Fibroblast of lung (primary cell): ENCODE measurements around the gene HPSE2. TPM values are rescaled to one million over a fixed set of nuclear protein-coding genes. Genes with fewer than 3 reads are reported as not detected.

ENCODE experiments used
- DNase-seq, 2 donors: peaks; one replicate each; pipeline versions ENCODE4 v3.0.0 to v3.0.0-alpha.2; 2010; ENCODE audit warnings: low read depth in 2 of 2
- H2AFZ ChIP-seq: 2 replicates; pipeline ENCODE4 v1.5.1; 2012; ENCODE audit warnings: low read length, control low read depth, inconsistent platforms
- H3K27ac ChIP-seq: 2 replicates; pipeline ENCODE4 v1.5.1; 2011; ENCODE audit warnings: low read length, control low read depth; ENCODE audit not compliant: insufficient read depth
- H3K27me3 ChIP-seq: 2 replicates; pipeline ENCODE4 v1.5.1; 2011; ENCODE audit warnings: mild to moderate bottlenecking, low read length; ENCODE audit not compliant: control insufficient read depth, insufficient read depth
- H3K36me3 ChIP-seq: 2 replicates; pipeline ENCODE4 v1.5.1; 2011; ENCODE audit warnings: low read length; ENCODE audit not compliant: control insufficient read depth, insufficient read depth
- H3K4me1 ChIP-seq: 2 replicates; pipeline ENCODE4 v1.5.1; 2011; ENCODE audit warnings: low read length; ENCODE audit not compliant: control insufficient read depth, insufficient read depth; ENCODE audit errors: extremely low read depth
- H3K4me2 ChIP-seq: 2 replicates; pipeline ENCODE4 v1.5.1; 2011; ENCODE audit warnings: low read length, control low read depth; ENCODE audit not compliant: insufficient read depth; ENCODE audit errors: extremely low read depth
- H3K4me3 ChIP-seq, 4 experiments: fragments of 200-600 bp in 1 of 4; sonication (generic) in 1 of 4; replicated peaks in 1 of 4; 2 replicates each; pipeline ENCODE4 v1.5.1; 2011 to 2016; ENCODE audit warnings: low read length in 4 of 4, low read depth in 3 of 4, mild to moderate bottlenecking in 3 of 4, control low read depth in 2 of 4, inconsistent platforms in 1 of 4, mixed read lengths in 1 of 4; ENCODE audit not compliant: insufficient read depth in 1 of 4; ENCODE audit errors: control extremely low read depth in 1 of 4
- H3K79me2 ChIP-seq: 2 replicates; pipeline ENCODE4 v1.5.1; 2012; ENCODE audit warnings: mild to moderate bottlenecking, low read length, inconsistent platforms; ENCODE audit not compliant: control insufficient read depth, insufficient read depth
- H3K9ac ChIP-seq: 2 replicates; pipeline ENCODE4 v1.5.1; 2011; ENCODE audit warnings: mild to moderate bottlenecking, low read length, control low read depth; ENCODE audit not compliant: insufficient read depth
- H3K9me3 ChIP-seq: 2 replicates; pipeline ENCODE4 v1.5.1; 2012; ENCODE audit warnings: low read depth, low read length; ENCODE audit not compliant: control insufficient read depth, insufficient read depth
- H4K20me1 ChIP-seq: 2 replicates; pipeline ENCODE4 v1.5.1; 2011; ENCODE audit warnings: low read length; ENCODE audit not compliant: control insufficient read depth, insufficient read depth; ENCODE audit errors: extremely low read depth
- CTCF ChIP-seq, 2 donors: IDR thresholded peaks in 1 of 2; conservative IDR thresholded peaks in 1 of 2; 1 replicate in 1 of 2; 2 replicates in 1 of 2; pipeline ENCODE4 v1.5.1; 2011 to 2012; ENCODE audit warnings: low read length in 2 of 2, control low read depth in 1 of 2, inconsistent platforms in 1 of 2, low read depth in 1 of 2, mild to moderate bottlenecking in 1 of 2
- EZH2 ChIP-seq: IDR thresholded peaks from 2 replicates; pipeline ENCODE4 v1.5.1; 2012; ENCODE audit warnings: low read length, control low read depth, mild to moderate bottlenecking; ENCODE audit errors: missing control alignments
- polyA plus RNA-seq, 2 donors: library from polyadenylated mRNA; depleted of rRNA in 1 of 2; stranded (reverse) in 1 of 2; unstranded in 1 of 2; fragments of >200 nt; gene quantifications; 2 replicates each; pipeline ENCODE4 v1.2.1, GENCODE V29; 2011 to 2012; ENCODE audit warnings: missing spikeins in 1 of 2
- total RNA-seq: library from RNA; depleted of rRNA; stranded (reverse); fragments of >200 nt; gene quantifications from 2 replicates; pipeline ENCODE4 v1.2.1, GENCODE V29; 2014

The HPSE2 gene
- total and polyA plus RNA-seq, 2 donors (not counting 1 experiment from before 2014, with no cell fraction given), result 0.02 to 0.17 TPM

GRCh38 chr10:98433881-98434732, 801.5 kb downstream of the HPSE2 start:
- H3K27ac ChIP-seq, result no peak overlapping the region
- no peaks in the 10 kb centered on the region for H3K9me3 ChIP-seq
- no peaks in the 10 kb centered on the region for H3K79me2 ChIP-seq
- DNase-seq, result peak; percentile 62 to 81
- no peaks in the 10 kb centered on the region for H4K20me1 ChIP-seq
- H2AFZ ChIP-seq, result no peak overlapping the region
- no peaks in the 10 kb centered on the region for H3K27me3 ChIP-seq
- no peak overlapping the region for H3K4me3 ChIP-seq
- H3K4me1 ChIP-seq, result peaks cover 5% of the 10 kb centered on the region
- no peak overlapping the region for H3K9ac ChIP-seq
- H3K36me3 ChIP-seq, result peaks cover 31% of the 10 kb centered on the region
- no peak overlapping the region for H3K4me2 ChIP-seq
- TF ChIP-seq CTCF (conservative IDR thresholded peaks at IDR 0.05 in 1 of 2, IDR thresholded peaks at IDR 0.05 in 1 of 2; ENCODE audit: low read depth in 1 of 2, low read length in 2 of 2) (no peak), EZH2 (no peak)

GRCh38 chr10:98433371-98433770, 802.3 kb downstream of the HPSE2 start:
- H2AFZ ChIP-seq, result no peak overlapping the region
- no peak overlapping the region for H3K27ac ChIP-seq
- H3K4me2 ChIP-seq, result no peak overlapping the region
- no peak overlapping the region for H3K9ac ChIP-seq
- no peaks in the 10 kb centered on the region for H3K79me2 ChIP-seq
- peaks cover 30% of the 10 kb centered on the region for H3K36me3 ChIP-seq
- H3K4me1 ChIP-seq, result peaks cover 5% of the 10 kb centered on the region
- no peak for DNase-seq
- TF ChIP-seq EZH2, result no peak
- no peak for TF ChIP-seq CTCF (conservative IDR thresholded peaks at IDR 0.05 in 1 of 2, IDR thresholded peaks at IDR 0.05 in 1 of 2; ENCODE audit: low read depth in 1 of 2, low read length in 2 of 2)
- H3K9me3 ChIP-seq, result no peaks in the 10 kb centered on the region
- H4K20me1 ChIP-seq, result no peaks in the 10 kb centered on the region
- no peak overlapping the region for H3K4me3 ChIP-seq
- no peaks in the 10 kb centered on the region for H3K27me3 ChIP-seq

- H3K27me3 ChIP-seq, result no peaks in the 10 kb centered on the region
- no peak for DNase-seq
- H3K79me2 ChIP-seq, result no peaks in the 10 kb centered on the region
- no peaks in the 10 kb centered on the region for H3K9me3 ChIP-seq
- TF ChIP-seq CTCF (conservative IDR thresholded peaks at IDR 0.05 in 1 of 2, IDR thresholded peaks at IDR 0.05 in 1 of 2; ENCODE audit: low read depth in 1 of 2, low read length in 2 of 2), result no peak
- no peak for TF ChIP-seq EZH2
- H3K27ac ChIP-seq, result no peak overlapping the region
- H3K4me2 ChIP-seq, result no peak overlapping the region
- H3K9ac ChIP-seq, result no peak overlapping the region
- peaks cover 5% of the 10 kb centered on the region for H3K4me1 ChIP-seq
- no peaks in the 10 kb centered on the region for H4K20me1 ChIP-seq
- no peak overlapping the region for H3K4me3 ChIP-seq
- H2AFZ ChIP-seq, result no peak overlapping the region
- peaks cover 30% of the 10 kb centered on the region for H3K36me3 ChIP-seq
Observed at GRCh38 chr10:98432330-98432729, 803.3 kb downstream of the HPSE2 start.
